Liver (tissue), 9 donors: ENCODE data around the gene ZNF506. TPM values are rescaled to one million over a fixed set of nuclear protein-coding genes. Genes with fewer than 3 reads are reported as not detected.
"Not testable (repeated sequence)": the region's sequence is repeated elsewhere in the genome, so short reads cannot be mapped to it uniquely, and the experiment has no call there.

Experiments
- DNase-seq: peaks from one replicate; pipeline ENCODE4 v3.0.0-alpha.2; 2017; ENCODE audit warnings: low spot score
- H3K27ac ChIP-seq, 2 donors: one replicate each; pipeline ENCODE4 v1.7.0; 2013; ENCODE audit warnings: inconsistent platforms in 2 of 2, low read length in 2 of 2, control low read depth in 1 of 2, low read depth in 1 of 2, mild to moderate bottlenecking in 1 of 2
- H3K27me3 ChIP-seq, 4 donors: one replicate each; pipeline versions ENCODE4 v1.6.1 to v1.7.0; 2013; ENCODE audit warnings: low read length in 3 of 4, inconsistent platforms in 1 of 4, mild to moderate bottlenecking in 1 of 4, moderate library complexity in 1 of 4; ENCODE audit not compliant: control insufficient read depth in 4 of 4, insufficient read depth in 4 of 4
- H3K36me3 ChIP-seq, 4 donors: one replicate each; pipeline versions ENCODE4 v1.6.1 to v1.7.0; 2013; ENCODE audit warnings: low read length in 3 of 4, mild to moderate bottlenecking in 3 of 4, low read depth in 1 of 4, moderate library complexity in 1 of 4; ENCODE audit not compliant: control insufficient read depth in 4 of 4, insufficient read depth in 3 of 4
- H3K4me1 ChIP-seq, 4 donors: one replicate each; pipeline versions ENCODE4 v1.6.1 to v1.7.0; 2013; ENCODE audit warnings: low read length in 3 of 4, mild to moderate bottlenecking in 3 of 4, moderate library complexity in 1 of 4; ENCODE audit not compliant: control insufficient read depth in 4 of 4, insufficient read depth in 4 of 4
- H3K4me3 ChIP-seq, 3 donors: one replicate each; pipeline versions ENCODE4 v1.6.1 to v1.7.0; 2013; ENCODE audit warnings: low read length in 3 of 3, control low read depth in 1 of 3, low read depth in 1 of 3, mild to moderate bottlenecking in 1 of 3
- H3K9ac ChIP-seq, 2 donors: one replicate each; pipeline ENCODE4 v1.7.0; 2013; ENCODE audit warnings: low read length in 2 of 2, mild to moderate bottlenecking in 2 of 2, moderate library complexity in 2 of 2, control low read depth in 1 of 2, low read depth in 1 of 2
- H3K9me3 ChIP-seq, 4 donors: one replicate each; pipeline versions ENCODE4 v1.6.1 to v1.7.0; 2013; ENCODE audit warnings: low read length in 3 of 4; ENCODE audit not compliant: control insufficient read depth in 4 of 4
- ATF3 ChIP-seq: IDR thresholded peaks from 2 replicates; pipeline ENCODE4 v1.6.1; 2016; ENCODE audit warnings: antibody characterized with exemption
- CTCF ChIP-seq: fragments of 150-350 bp; IDR thresholded peaks from 2 replicates; pipeline ENCODE4 v1.5.1; 2017; ENCODE audit warnings: improper control_type of control experiment, low read depth, low read length; ENCODE audit not compliant: missing input control
- EGR1 ChIP-seq, 2 donors: IDR thresholded peaks; 2 replicates each; pipeline ENCODE4 v1.6.1; 2016 to 2018; ENCODE audit warnings: antibody characterized with exemption in 2 of 2, low read depth in 2 of 2
- FOXA1 ChIP-seq: IDR thresholded peaks from 2 replicates; pipeline ENCODE4 v1.6.1; 2016; ENCODE audit warnings: antibody characterized with exemption
- FOXA2 ChIP-seq: IDR thresholded peaks from 2 replicates; pipeline ENCODE4 v1.6.1; 2016; ENCODE audit warnings: antibody characterized with exemption
- GABPA ChIP-seq, 2 donors: IDR thresholded peaks in 1 of 2; conservative IDR thresholded peaks in 1 of 2; 2 replicates each; pipeline ENCODE4 v1.6.1; 2016; ENCODE audit warnings: antibody characterized with exemption in 2 of 2, mild to moderate bottlenecking in 1 of 2, moderate library complexity in 1 of 2
- HNF4G ChIP-seq: IDR thresholded peaks from 2 replicates; pipeline ENCODE4 v1.6.1; 2016; ENCODE audit warnings: antibody characterized with exemption
- JUND ChIP-seq, 2 donors: IDR thresholded peaks; 2 replicates each; pipeline ENCODE4 v1.6.1; 2016; ENCODE audit warnings: antibody characterized with exemption in 2 of 2
- RAD21 ChIP-seq, 2 donors: IDR thresholded peaks; 2 replicates each; pipeline ENCODE4 v1.6.1; 2016; ENCODE audit warnings: antibody characterized with exemption in 2 of 2, mild to moderate bottlenecking in 2 of 2
- REST ChIP-seq: IDR thresholded peaks from 2 replicates; pipeline ENCODE4 v1.6.1; 2016; ENCODE audit warnings: antibody characterized with exemption, mild to moderate bottlenecking
- RXRA ChIP-seq, 2 donors: IDR thresholded peaks; 2 replicates each; pipeline ENCODE4 v1.6.1; 2017 to 2018; ENCODE audit warnings: antibody characterized with exemption in 2 of 2, mild to moderate bottlenecking in 1 of 2
- SP1 ChIP-seq: IDR thresholded peaks from 2 replicates; pipeline ENCODE4 v1.6.1; 2018; ENCODE audit warnings: antibody characterized with exemption, mild to moderate bottlenecking
- TAF1 ChIP-seq: conservative IDR thresholded peaks from 2 replicates; pipeline ENCODE4 v1.6.1; 2016; ENCODE audit warnings: antibody characterized with exemption, mild to moderate bottlenecking
- YY1 ChIP-seq: IDR thresholded peaks from 2 replicates; pipeline ENCODE4 v1.6.1; 2016; ENCODE audit warnings: antibody characterized with exemption, mild to moderate bottlenecking
- ZBTB33 ChIP-seq: IDR thresholded peaks from 2 replicates; pipeline ENCODE4 v1.6.1; 2016; ENCODE audit warnings: antibody characterized with exemption
- WGBS: extraction: QIAGEN DNeasy Blood & Tissue Kit; methylation state at CpG from one replicate; pipeline ENCODE4 v1.1.7; 2013; 5-methylcytosine and 5-hydroxymethylcytosine counted together
- polyA plus RNA-seq, 2 donors: library from polyadenylated mRNA; stranded (reverse) in 1 of 2; unstranded in 1 of 2; fragments of 200-250 nt in 1 of 2; fragments of >200 nt in 1 of 2; fragmentation: Nextera tagmentation in 1 of 2; extraction: Ambion mirVana in 1 of 2; gene quantifications; one replicate each; pipeline versions ENCODE4 v1.2.1 to v1.2.3, GENCODE V29; 2013 to 2015
- total RNA-seq, 2 donors: library from RNA; depleted of rRNA; stranded (reverse); fragments of >200 nt; gene quantifications; one replicate each; pipeline ENCODE4 v1.2.3, GENCODE V29; 2014
- donor health status: healthy.
- donor health status: healthy.
- donor health status: healthy.
- donor health status: healthy.
- donor health status: healthy.

ZNF506 gene
- total and polyA plus RNA-seq, 4 donors, result 1.3 to 8.5 (median 4.9) TPM

- 86% methylated on average over 17 of the region's 17 CpGs for WGBS
- Histone ChIP-seq H3K4me3 (no peak overlapping the region), H3K4me1 (no peaks in the 10 kb centered on the region), H3K9ac (no peak overlapping the region), H3K9me3 (peaks cover 0 to 23% (median 6%) of the 10 kb centered on the region in 4 donors), H3K27ac (no peak overlapping the region), H3K36me3 (no peaks in the 10 kb centered on the region), H3K27me3 (no peaks in the 10 kb centered on the region)
- DNase-seq, result no peak
- no peak for TF ChIP-seq JUND (IDR thresholded peaks at IDR 0.05)
- no peak for TF ChIP-seq GABPA (IDR thresholded peaks at IDR 0.05 in 1 of 2, conservative IDR thresholded peaks at IDR 0.05 in 1 of 2)
- TF ChIP-seq TAF1, result no peak
- no peak for TF ChIP-seq HNF4G
- TF ChIP-seq FOXA1, result no peak
- no peak for TF ChIP-seq CTCF
- no peak for TF ChIP-seq EGR1 (IDR thresholded peaks at IDR 0.05; ENCODE audit: low read depth in 2 of 2)
- TF ChIP-seq ZBTB33, result no peak
- TF ChIP-seq YY1, result no peak
- TF ChIP-seq ATF3, result no peak
Measured at GRCh38 chr19:19745496-19746285, 75.9 kb downstream of the ZNF506 start.

GRCh38 chr19:19744641-19745040, 76.9 kb downstream of the ZNF506 start:
- no peak overlapping the region for H3K27ac ChIP-seq
- TF ChIP-seq JUND (IDR thresholded peaks at IDR 0.05) (no peak), ATF3 (no peak), RAD21 (IDR thresholded peaks at IDR 0.05) (no peak), RXRA (IDR thresholded peaks at IDR 0.05) (no peak), REST (no peak), EGR1 (IDR thresholded peaks at IDR 0.05; ENCODE audit: low read depth in 2 of 2) (no peak), SP1 (no peak), TAF1 (no peak), GABPA (IDR thresholded peaks at IDR 0.05 in 1 of 2, conservative IDR thresholded peaks at IDR 0.05 in 1 of 2) (no peak), FOXA2 (no peak), YY1 (no peak), ZBTB33 (no peak)
- no peaks in the 10 kb centered on the region for H3K27me3 ChIP-seq
- peaks cover 0 to 25% (median 7%) of the 10 kb centered on the region in 4 donors for H3K9me3 ChIP-seq
- DNase-seq, result no peak
- H3K9ac ChIP-seq, result no peak overlapping the region
- no peak overlapping the region for H3K4me3 ChIP-seq
- H3K4me1 ChIP-seq, result no peaks in the 10 kb centered on the region
- WGBS, result 91% methylated on average over 17 of the region's 17 CpGs
- H3K36me3 ChIP-seq, result no peaks in the 10 kb centered on the region

- H3K36me3 ChIP-seq, H3K4me1 ChIP-seq, H3K27me3 ChIP-seq, H3K27ac ChIP-seq, DNase-seq, H3K4me3 ChIP-seq, H3K9ac ChIP-seq: not testable (repeated sequence)
- 78% methylated on average over 6 of the region's 6 CpGs for WGBS
- H3K9me3 ChIP-seq, result peaks cover 0 to 31% (median 9%) of the 10 kb centered on the region in 4 donors
Measured at GRCh38 chr19:19743921-19744320, 77.6 kb downstream of the ZNF506 start.
